GM23338 (cell line): ENCODE measurements around the gene CYP11A1.

Experiments
- CREB1 ChIP-seq: fragments of 250-450 bp; sonication (Bioruptor Pico); IDR thresholded peaks from 2 replicates; pipeline ENCODE4 v1.5.0; 2020; ENCODE audit warnings: low read depth, mild to moderate bottlenecking, moderate library complexity
- EZH2 ChIP-seq: fragments of 200-600 bp; sonication (generic); IDR thresholded peaks from one replicate; pipeline ENCODE4 v1.8.0; 2017; ENCODE audit warnings: antibody characterized with exemption, mild to moderate bottlenecking, low read depth; ENCODE audit not compliant: unreplicated experiment
- EZH2phosphoT487 ChIP-seq: fragments of 200-600 bp; sonication (generic); IDR thresholded peaks from one replicate; pipeline ENCODE4 v1.8.1; 2018; ENCODE audit warnings: antibody characterized with exemption; ENCODE audit not compliant: unreplicated experiment
- JUNB ChIP-seq: IDR thresholded peaks from one replicate; pipeline ENCODE4 v1.6.1; 2016; ENCODE audit warnings: antibody characterized with exemption; ENCODE audit not compliant: unreplicated experiment
- NANOG ChIP-seq: IDR thresholded peaks from 2 replicates; pipeline ENCODE4 v1.6.1; 2016; ENCODE audit warnings: antibody characterized with exemption, borderline replicate concordance
- POLR2AphosphoS5 ChIP-seq: IDR thresholded peaks from 2 replicates; pipeline ENCODE4 v1.6.1; 2016; ENCODE audit warnings: antibody characterized with exemption, low read depth
- ZNF331 ChIP-seq: fragments of 250-450 bp; sonication (Bioruptor Pico); IDR thresholded peaks from 2 replicates; pipeline ENCODE4 v1.5.0; 2020; ENCODE audit warnings: low read depth, mild to moderate bottlenecking, moderate library complexity
- TF ChIP-seq, protein P1 (sequence below), 2 experiments: fragments of 200-600 bp in 1 of 2; sonication (generic) in 1 of 2; conservative IDR thresholded peaks; 2 replicates each; pipeline versions ENCODE4 v1.5.1 to v1.6.1; 2016 to 2017; ENCODE audit warnings: antibody characterized with exemption in 2 of 2, low read depth in 2 of 2, mild to moderate bottlenecking in 2 of 2, moderate library complexity in 1 of 2
- TF ChIP-seq, protein P2 (sequence below): IDR thresholded peaks from one replicate; pipeline ENCODE4 v1.6.1; 2018; ENCODE audit warnings: antibody characterized with exemption; ENCODE audit not compliant: unreplicated experiment
- TF ChIP-seq, protein P3 (sequence below): fragments of 250-450 bp; sonication (Bioruptor Pico); IDR thresholded peaks from 2 replicates; pipeline ENCODE4 v1.5.0; 2020; ENCODE audit warnings: mild to moderate bottlenecking, moderate library complexity

DNA sequence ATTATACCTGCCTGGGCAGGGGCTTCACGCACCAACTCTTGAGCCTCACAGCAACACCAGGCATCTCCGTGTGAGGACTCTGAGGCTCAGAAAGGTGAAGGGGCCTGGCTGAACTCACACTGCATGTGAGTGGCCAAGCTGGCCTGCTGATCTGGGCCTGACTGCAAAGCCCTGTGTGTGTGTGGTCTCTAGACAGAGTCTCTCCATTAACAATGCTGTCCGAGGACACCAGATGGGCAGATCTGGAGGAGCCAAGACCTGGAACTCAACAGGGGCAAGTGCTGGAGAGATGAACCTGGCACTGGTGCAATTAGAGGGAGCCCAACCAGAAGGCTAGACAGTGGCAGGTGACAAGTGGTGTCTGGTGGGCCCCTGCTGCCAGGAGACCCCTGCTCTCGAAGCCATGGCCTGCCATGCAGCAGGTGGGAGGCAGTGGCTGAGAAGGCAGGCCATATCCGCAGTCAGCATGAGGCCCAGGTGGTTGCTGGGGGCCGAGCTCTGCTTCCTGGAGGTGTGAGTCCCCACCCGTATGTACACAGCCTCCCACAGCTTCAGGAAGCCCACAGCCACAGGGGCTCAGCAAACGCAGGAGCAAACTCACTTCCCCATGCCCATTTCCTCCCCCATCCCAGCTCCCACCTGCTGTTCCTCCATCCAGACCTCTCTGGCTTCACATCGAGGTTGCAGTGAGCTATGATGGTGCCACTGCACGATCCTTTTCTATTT, 39.0 kb downstream of the CYP11A1 start:
- TF ChIP-seq EZH2, result no peak
- TF ChIP-seq, protein P1, sequence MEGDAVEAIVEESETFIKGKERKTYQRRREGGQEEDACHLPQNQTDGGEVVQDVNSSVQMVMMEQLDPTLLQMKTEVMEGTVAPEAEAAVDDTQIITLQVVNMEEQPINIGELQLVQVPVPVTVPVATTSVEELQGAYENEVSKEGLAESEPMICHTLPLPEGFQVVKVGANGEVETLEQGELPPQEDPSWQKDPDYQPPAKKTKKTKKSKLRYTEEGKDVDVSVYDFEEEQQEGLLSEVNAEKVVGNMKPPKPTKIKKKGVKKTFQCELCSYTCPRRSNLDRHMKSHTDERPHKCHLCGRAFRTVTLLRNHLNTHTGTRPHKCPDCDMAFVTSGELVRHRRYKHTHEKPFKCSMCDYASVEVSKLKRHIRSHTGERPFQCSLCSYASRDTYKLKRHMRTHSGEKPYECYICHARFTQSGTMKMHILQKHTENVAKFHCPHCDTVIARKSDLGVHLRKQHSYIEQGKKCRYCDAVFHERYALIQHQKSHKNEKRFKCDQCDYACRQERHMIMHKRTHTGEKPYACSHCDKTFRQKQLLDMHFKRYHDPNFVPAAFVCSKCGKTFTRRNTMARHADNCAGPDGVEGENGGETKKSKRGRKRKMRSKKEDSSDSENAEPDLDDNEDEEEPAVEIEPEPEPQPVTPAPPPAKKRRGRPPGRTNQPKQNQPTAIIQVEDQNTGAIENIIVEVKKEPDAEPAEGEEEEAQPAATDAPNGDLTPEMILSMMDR (conservative IDR thresholded peaks at IDR 0.05; ENCODE audit: low read depth in 2 of 2), result no peak
- no peak for TF ChIP-seq EZH2phosphoT487
- TF ChIP-seq POLR2AphosphoS5, result no peak
- TF ChIP-seq JUNB, result no peak
- no peak for TF ChIP-seq CREB1 (CRISPR knock-in tag)
- TF ChIP-seq, protein P2, sequence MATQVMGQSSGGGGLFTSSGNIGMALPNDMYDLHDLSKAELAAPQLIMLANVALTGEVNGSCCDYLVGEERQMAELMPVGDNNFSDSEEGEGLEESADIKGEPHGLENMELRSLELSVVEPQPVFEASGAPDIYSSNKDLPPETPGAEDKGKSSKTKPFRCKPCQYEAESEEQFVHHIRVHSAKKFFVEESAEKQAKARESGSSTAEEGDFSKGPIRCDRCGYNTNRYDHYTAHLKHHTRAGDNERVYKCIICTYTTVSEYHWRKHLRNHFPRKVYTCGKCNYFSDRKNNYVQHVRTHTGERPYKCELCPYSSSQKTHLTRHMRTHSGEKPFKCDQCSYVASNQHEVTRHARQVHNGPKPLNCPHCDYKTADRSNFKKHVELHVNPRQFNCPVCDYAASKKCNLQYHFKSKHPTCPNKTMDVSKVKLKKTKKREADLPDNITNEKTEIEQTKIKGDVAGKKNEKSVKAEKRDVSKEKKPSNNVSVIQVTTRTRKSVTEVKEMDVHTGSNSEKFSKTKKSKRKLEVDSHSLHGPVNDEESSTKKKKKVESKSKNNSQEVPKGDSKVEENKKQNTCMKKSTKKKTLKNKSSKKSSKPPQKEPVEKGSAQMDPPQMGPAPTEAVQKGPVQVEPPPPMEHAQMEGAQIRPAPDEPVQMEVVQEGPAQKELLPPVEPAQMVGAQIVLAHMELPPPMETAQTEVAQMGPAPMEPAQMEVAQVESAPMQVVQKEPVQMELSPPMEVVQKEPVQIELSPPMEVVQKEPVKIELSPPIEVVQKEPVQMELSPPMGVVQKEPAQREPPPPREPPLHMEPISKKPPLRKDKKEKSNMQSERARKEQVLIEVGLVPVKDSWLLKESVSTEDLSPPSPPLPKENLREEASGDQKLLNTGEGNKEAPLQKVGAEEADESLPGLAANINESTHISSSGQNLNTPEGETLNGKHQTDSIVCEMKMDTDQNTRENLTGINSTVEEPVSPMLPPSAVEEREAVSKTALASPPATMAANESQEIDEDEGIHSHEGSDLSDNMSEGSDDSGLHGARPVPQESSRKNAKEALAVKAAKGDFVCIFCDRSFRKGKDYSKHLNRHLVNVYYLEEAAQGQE, result no peak
- no peak for TF ChIP-seq NANOG
- TF ChIP-seq ZNF331 (CRISPR knock-in tag), result no peak
- TF ChIP-seq, protein P3, sequence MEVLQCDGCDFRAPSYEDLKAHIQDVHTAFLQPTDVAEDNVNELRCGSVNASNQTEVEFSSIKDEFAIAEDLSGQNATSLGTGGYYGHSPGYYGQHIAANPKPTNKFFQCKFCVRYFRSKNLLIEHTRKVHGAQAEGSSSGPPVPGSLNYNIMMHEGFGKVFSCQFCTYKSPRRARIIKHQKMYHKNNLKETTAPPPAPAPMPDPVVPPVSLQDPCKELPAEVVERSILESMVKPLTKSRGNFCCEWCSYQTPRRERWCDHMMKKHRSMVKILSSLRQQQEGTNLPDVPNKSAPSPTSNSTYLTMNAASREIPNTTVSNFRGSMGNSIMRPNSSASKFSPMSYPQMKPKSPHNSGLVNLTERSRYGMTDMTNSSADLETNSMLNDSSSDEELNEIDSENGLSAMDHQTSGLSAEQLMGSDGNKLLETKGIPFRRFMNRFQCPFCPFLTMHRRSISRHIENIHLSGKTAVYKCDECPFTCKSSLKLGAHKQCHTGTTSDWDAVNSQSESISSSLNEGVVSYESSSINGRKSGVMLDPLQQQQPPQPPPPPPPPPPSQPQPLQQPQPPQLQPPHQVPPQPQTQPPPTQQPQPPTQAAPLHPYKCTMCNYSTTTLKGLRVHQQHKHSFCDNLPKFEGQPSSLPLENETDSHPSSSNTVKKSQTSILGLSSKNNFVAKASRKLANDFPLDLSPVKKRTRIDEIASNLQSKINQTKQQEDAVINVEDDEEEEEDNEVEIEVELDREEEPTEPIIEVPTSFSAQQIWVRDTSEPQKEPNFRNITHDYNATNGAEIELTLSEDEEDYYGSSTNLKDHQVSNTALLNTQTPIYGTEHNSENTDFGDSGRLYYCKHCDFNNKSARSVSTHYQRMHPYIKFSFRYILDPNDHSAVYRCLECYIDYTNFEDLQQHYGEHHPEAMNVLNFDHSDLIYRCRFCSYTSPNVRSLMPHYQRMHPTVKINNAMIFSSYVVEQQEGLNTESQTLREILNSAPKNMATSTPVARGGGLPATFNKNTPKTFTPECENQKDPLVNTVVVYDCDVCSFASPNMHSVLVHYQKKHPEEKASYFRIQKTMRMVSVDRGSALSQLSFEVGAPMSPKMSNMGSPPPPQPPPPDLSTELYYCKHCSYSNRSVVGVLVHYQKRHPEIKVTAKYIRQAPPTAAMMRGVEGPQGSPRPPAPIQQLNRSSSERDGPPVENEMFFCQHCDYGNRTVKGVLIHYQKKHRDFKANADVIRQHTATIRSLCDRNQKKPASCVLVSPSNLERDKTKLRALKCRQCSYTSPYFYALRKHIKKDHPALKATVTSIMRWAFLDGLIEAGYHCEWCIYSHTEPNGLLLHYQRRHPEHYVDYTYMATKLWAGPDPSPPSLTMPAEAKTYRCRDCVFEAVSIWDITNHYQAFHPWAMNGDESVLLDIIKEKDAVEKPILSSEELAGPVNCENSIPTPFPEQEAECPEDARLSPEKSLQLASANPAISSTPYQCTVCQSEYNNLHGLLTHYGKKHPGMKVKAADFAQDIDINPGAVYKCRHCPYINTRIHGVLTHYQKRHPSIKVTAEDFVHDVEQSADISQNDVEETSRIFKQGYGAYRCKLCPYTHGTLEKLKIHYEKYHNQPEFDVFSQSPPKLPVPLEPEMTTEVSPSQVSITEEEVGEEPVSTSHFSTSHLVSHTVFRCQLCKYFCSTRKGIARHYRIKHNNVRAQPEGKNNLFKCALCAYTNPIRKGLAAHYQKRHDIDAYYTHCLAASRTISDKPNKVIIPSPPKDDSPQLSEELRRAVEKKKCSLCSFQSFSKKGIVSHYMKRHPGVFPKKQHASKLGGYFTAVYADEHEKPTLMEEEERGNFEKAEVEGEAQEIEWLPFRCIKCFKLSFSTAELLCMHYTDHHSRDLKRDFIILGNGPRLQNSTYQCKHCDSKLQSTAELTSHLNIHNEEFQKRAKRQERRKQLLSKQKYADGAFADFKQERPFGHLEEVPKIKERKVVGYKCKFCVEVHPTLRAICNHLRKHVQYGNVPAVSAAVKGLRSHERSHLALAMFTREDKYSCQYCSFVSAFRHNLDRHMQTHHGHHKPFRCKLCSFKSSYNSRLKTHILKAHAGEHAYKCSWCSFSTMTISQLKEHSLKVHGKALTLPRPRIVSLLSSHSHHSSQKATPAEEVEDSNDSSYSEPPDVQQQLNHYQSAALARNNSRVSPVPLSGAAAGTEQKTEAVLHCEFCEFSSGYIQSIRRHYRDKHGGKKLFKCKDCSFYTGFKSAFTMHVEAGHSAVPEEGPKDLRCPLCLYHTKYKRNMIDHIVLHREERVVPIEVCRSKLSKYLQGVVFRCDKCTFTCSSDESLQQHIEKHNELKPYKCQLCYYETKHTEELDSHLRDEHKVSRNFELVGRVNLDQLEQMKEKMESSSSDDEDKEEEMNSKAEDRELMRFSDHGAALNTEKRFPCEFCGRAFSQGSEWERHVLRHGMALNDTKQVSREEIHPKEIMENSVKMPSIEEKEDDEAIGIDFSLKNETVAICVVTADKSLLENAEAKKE (CRISPR knock-in tag), result no peak
